Left lobe of liver (tissue), 2 donors: ENCODE measurements around the gene IL1R2. TPM values are rescaled to one million over a fixed set of nuclear protein-coding genes. Genes with fewer than 3 reads are reported as not detected.
"Not testable (repeated sequence)": the region's sequence is repeated elsewhere in the genome, so short reads cannot be mapped to it uniquely, and the experiment has no call there.

Source experiments
- ATAC-seq: fragments of 200-7000 bp; cut with Tn5 transposase; one replicate; pipeline ENCODE4 v1.9.1; 2020; ENCODE audit warnings: mild to moderate bottlenecking, moderate library complexity
- DNase-seq: peaks from one replicate; pipeline ENCODE4 v3.0.0-alpha.2; 2020; ENCODE audit warnings: low spot score
- total RNA-seq: library from RNA; stranded (reverse); gene quantifications from one replicate; pipeline ENCODE4 v1.2.1, GENCODE V29; 2021
- donor health status: DM: no; HTN: no; CAD: no; lungs with moderate emphysema.
- donor health status: DM: no; HTN: yes; CAD: no.

Gene IL1R2
- total RNA-seq, 1 donor from 2014 or later = 12.0 TPM

GRCh38 chr2:101998896-101999789 lies 7.4 kb downstream of the IL1R2 start:
- DNase-seq = peak; percentile 81

GRCh38 chr2:102000012-102000411 lies 8.3 kb downstream of the IL1R2 start:
- ATAC-seq (no peak), DNase-seq (no peak)

More at GRCh38 chr2:101998896-101999789, 7.4 kb downstream of the IL1R2 start:
- peak; percentile 92 for ATAC-seq

GRCh38 chr2:102000813-102001766 lies 9.3 kb downstream of the IL1R2 start:
- ATAC-seq (no peak), DNase-seq (no peak)

- DNase-seq = no peak
- ATAC-seq = no peak
Observed at GRCh38 chr2:102001767-102002142, 10.0 kb downstream of the IL1R2 start.

- DNase-seq = no peak
- ATAC-seq = no peak
Observed at GRCh38 chr2:102002228-102002627, 10.5 kb downstream of the IL1R2 start.

- not testable (repeated sequence) for ATAC-seq, DNase-seq
Observed at GRCh38 chr2:102002909-102003308, 11.1 kb downstream of the IL1R2 start.

GRCh38 chr2:102003696-102004095 lies 11.9 kb downstream of the IL1R2 start:
- ATAC-seq (no peak), DNase-seq (no peak)

- ATAC-seq = no peak
Observed at GRCh38 chr2:102004581-102004980, 12.8 kb downstream of the IL1R2 start.

GRCh38 chr2:102005449-102005848 lies 13.7 kb downstream of the IL1R2 start:
- ATAC-seq = no peak
- no peak for DNase-seq

More at GRCh38 chr2:102004581-102004980, 12.8 kb downstream of the IL1R2 start:
- DNase-seq = no peak

- ATAC-seq (peak; percentile 97), DNase-seq (no peak)
Observed at GRCh38 chr2:102005989-102006885, 14.5 kb downstream of the IL1R2 start.

GRCh38 chr2:102006886-102007278 lies 15.1 kb downstream of the IL1R2 start:
- DNase-seq = no peak
- no peak for ATAC-seq

- DNase-seq (no peak), ATAC-seq (no peak)
Observed at GRCh38 chr2:102008490-102008889, 16.7 kb downstream of the IL1R2 start.

- DNase-seq (no peak), ATAC-seq (no peak)
Observed at GRCh38 chr2:102009557-102009956, 17.8 kb downstream of the IL1R2 start.

GRCh38 chr2:102010902-102011301 lies 19.1 kb downstream of the IL1R2 start:
- DNase-seq (no peak), ATAC-seq (no peak)

- DNase-seq (no peak), ATAC-seq (no peak)
Observed at GRCh38 chr2:102012061-102012614, 20.4 kb downstream of the IL1R2 start.

- ATAC-seq (no peak), DNase-seq (no peak)
Observed at GRCh38 chr2:102013206-102014040, 21.7 kb downstream of the IL1R2 start.

- DNase-seq (no peak), ATAC-seq (no peak)
Observed at GRCh38 chr2:102014041-102014345, 22.2 kb downstream of the IL1R2 start.

- ATAC-seq (no peak), DNase-seq (no peak)
Observed at GRCh38 chr2:102015399-102015798, 23.6 kb downstream of the IL1R2 start.

- ATAC-seq = no peak
Observed at GRCh38 chr2:102016399-102016955, 24.7 kb downstream of the IL1R2 start.

More at GRCh38 chr2:102016399-102016955, 24.7 kb downstream of the IL1R2 start:
- DNase-seq = no peak
